OCI-LY1 (cell line): ENCODE results near the gene KCNH1.

Experiments
- H2AFZ ChIP-seq: fragments of 200-600 bp; sonication (generic), shearing (Covaris generic); 2 replicates; pipeline ENCODE4 v1.6.0; 2014; ENCODE audit warnings: antibody characterized with exemption, mild to moderate bottlenecking, low read length
- H3F3A ChIP-seq: fragments of 200-600 bp; sonication (generic), shearing (Covaris generic); 2 replicates; pipeline ENCODE4 v1.6.0; 2014; ENCODE audit warnings: mild to moderate bottlenecking, antibody characterized with exemption, low read length, moderate library complexity; ENCODE audit not compliant: insufficient read depth
- H3K27ac ChIP-seq: fragments of 200-600 bp; sonication (generic); 2 replicates; pipeline ENCODE4 v1.5.1; 2014; ENCODE audit warnings: low read length, mixed run types, mild to moderate bottlenecking, low read depth; ENCODE audit not compliant: poor library complexity, severe bottlenecking
- H3K27me3 ChIP-seq: fragments of 200-600 bp; sonication (generic); 2 replicates; pipeline ENCODE4 v1.6.0; 2014; ENCODE audit warnings: antibody characterized with exemption, mild to moderate bottlenecking, low read length, moderate library complexity; ENCODE audit not compliant: insufficient read depth
- H3K36me3 ChIP-seq: fragments of 200-600 bp; sonication (generic); 2 replicates; pipeline ENCODE4 v1.6.1; 2014; ENCODE audit warnings: mild to moderate bottlenecking, antibody characterized with exemption, low read length, moderate library complexity, mixed read lengths; ENCODE audit not compliant: insufficient read depth
- H3K4me1 ChIP-seq: fragments of 200-600 bp; sonication (generic); 2 replicates; pipeline ENCODE4 v1.5.1; 2014; ENCODE audit warnings: mild to moderate bottlenecking, low read length, moderate library complexity; ENCODE audit not compliant: insufficient read depth, severe bottlenecking
- H3K4me2 ChIP-seq: fragments of 200-600 bp; sonication (generic), shearing (Covaris generic); 2 replicates; pipeline ENCODE4 v1.6.1; 2014; ENCODE audit warnings: low read length
- H3K4me3 ChIP-seq: fragments of 200-600 bp; sonication (generic); 2 replicates; pipeline ENCODE4 v1.5.1; 2014; ENCODE audit warnings: low read length, low read depth, mild to moderate bottlenecking, mixed read lengths; ENCODE audit not compliant: poor library complexity, severe bottlenecking
- H3K79me2 ChIP-seq: fragments of 200-600 bp; shearing (Covaris generic); 2 replicates; pipeline ENCODE4 v1.6.1; 2016; ENCODE audit warnings: mixed run types, low read length, mixed read lengths; ENCODE audit not compliant: insufficient read depth
- H3K9ac ChIP-seq: fragments of 200-600 bp; sonication (generic), shearing (Covaris generic); 2 replicates; pipeline ENCODE4 v1.6.1; 2014; ENCODE audit warnings: mild to moderate bottlenecking, low read length, mixed read lengths
- H3K9me2 ChIP-seq: fragments of 200-600 bp; sonication (generic), shearing (Covaris generic); 2 replicates; pipeline ENCODE4 v1.6.1; 2014; ENCODE audit warnings: low read depth, mild to moderate bottlenecking, low read length, mixed read lengths
- H3K9me3 ChIP-seq: fragments of 200-600 bp; shearing (Covaris generic); 2 replicates; pipeline ENCODE4 v1.6.1; 2014; ENCODE audit warnings: low read length, mixed read lengths
- H4K20me1 ChIP-seq: fragments of 200-600 bp; sonication (generic), shearing (Covaris generic); 2 replicates; pipeline ENCODE4 v1.6.0; 2016; ENCODE audit warnings: mild to moderate bottlenecking, low read length; ENCODE audit not compliant: insufficient read depth
- CTCF ChIP-seq: fragments of 200-600 bp; sonication (generic), shearing (Covaris generic); IDR thresholded peaks from 2 replicates; pipeline ENCODE4 v1.5.1; 2017; ENCODE audit warnings: mild to moderate bottlenecking, antibody characterized with exemption, low read length, moderate library complexity, mixed read lengths
- EZH2 ChIP-seq: fragments of 200-600 bp; sonication (generic), shearing (Covaris generic); IDR thresholded peaks from 2 replicates; pipeline ENCODE4 v1.8.0; 2017; ENCODE audit warnings: borderline replicate concordance, mixed run types, mild to moderate bottlenecking, antibody characterized with exemption, low read length, moderate library complexity, mixed read lengths

KCNH1 gene

DNA sequence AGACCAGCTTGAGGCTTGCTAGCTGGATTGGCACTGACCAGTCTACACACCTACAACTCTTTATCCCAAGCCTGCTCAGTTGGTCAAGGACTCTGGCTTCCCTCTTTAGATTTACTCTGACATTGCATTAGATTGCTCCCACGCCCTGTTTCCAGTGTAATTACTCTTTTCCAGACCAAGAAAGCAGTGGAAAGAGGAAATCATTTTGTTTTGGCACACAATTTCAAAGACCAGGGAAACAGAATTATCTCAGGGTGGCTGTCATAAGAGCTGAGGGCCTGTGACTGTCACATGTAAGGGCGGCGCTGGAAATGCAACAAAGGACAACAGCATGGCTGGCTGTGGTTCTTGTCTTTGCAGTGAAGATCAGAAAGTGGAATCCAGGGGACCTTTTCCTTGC, 502.5 kb downstream of the KCNH1 start:
- Histone ChIP-seq H4K20me1 (no peaks in the 10 kb centered on the region), H3F3A (no peaks in the 10 kb centered on the region), H3K4me1 (no peaks in the 10 kb centered on the region), H3K27ac (no peak overlapping the region), H3K4me3 (no peak overlapping the region), H3K9me2 (no peaks in the 10 kb centered on the region), H3K36me3 (no peaks in the 10 kb centered on the region), H3K9ac (no peak overlapping the region), H3K27me3 (no peaks in the 10 kb centered on the region), H3K9me3 (no peaks in the 10 kb centered on the region), H3K79me2 (no peaks in the 10 kb centered on the region), H3K4me2 (no peak overlapping the region), H2AFZ (no peak overlapping the region)
- TF ChIP-seq CTCF: no peak
- TF ChIP-seq EZH2: no peak

DNA sequence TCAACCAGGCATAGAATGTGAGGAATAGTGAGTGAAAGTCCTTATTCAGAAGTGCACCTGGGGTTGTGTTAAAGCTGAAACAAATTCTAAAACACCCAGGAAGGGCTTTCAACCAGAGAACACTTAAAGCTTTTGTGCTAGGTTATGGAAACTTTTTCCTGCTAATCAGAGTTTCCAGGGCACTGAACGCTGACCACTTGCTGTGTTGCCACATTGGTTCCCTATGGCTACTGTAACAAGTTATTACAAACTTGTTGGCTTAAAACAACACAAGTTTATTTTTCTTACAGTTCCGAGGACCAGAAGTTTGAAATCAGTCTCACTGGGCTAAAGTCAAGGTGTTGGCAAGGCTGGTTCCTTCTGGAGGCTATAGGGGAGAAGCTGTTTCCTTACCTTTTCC, 504.7 kb downstream of the KCNH1 start:
- no peaks in the 10 kb centered on the region for H3K9me3 ChIP-seq
- no peaks in the 10 kb centered on the region for H3K27me3 ChIP-seq
- no peaks in the 10 kb centered on the region for H3F3A ChIP-seq
- no peak overlapping the region for H2AFZ ChIP-seq
- no peak overlapping the region for H3K4me2 ChIP-seq
- no peaks in the 10 kb centered on the region for H3K79me2 ChIP-seq
- no peaks in the 10 kb centered on the region for H4K20me1 ChIP-seq
- no peaks in the 10 kb centered on the region for H3K9me2 ChIP-seq
- no peak overlapping the region for H3K27ac ChIP-seq
- no peak overlapping the region for H3K9ac ChIP-seq
- no peaks in the 10 kb centered on the region for H3K36me3 ChIP-seq
- TF ChIP-seq CTCF: no peak
- TF ChIP-seq EZH2: no peak
- H3K4me3 ChIP-seq: no peak overlapping the region
- H3K4me1 ChIP-seq: no peaks in the 10 kb centered on the region

DNA sequence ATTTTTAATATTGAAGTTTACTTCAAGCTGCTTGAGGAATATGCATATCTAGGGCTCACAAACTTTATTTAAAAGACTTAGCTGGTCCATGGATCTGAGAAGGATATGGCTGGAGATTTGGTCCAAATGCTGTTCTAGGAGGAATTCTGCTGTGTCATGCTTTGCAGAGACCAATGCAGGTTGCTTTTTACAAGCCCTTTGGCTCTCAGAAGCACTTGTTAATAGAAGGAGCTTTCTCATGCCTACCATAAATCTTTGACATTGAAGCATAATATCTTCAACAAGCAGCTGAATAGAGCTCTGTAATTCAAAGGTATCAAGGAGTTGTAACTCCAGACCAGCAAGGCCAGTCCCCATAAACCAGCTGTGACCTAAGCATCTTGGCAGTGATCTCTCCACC, 506.2 kb downstream of the KCNH1 start:
- Histone ChIP-seq H3K36me3 (no peaks in the 10 kb centered on the region), H3K9me2 (no peaks in the 10 kb centered on the region), H3K9ac (no peak overlapping the region), H3F3A (no peaks in the 10 kb centered on the region), H3K27me3 (no peaks in the 10 kb centered on the region), H3K4me3 (no peak overlapping the region), H3K4me1 (no peaks in the 10 kb centered on the region), H3K27ac (no peak overlapping the region), H3K9me3 (no peaks in the 10 kb centered on the region), H2AFZ (no peak overlapping the region), H3K4me2 (no peak overlapping the region), H4K20me1 (no peaks in the 10 kb centered on the region), H3K79me2 (no peaks in the 10 kb centered on the region)
- TF ChIP-seq EZH2: no peak
- TF ChIP-seq CTCF: no peak
